NCI-H187 (cell line): ENCODE results near the gene LMOD3.

Experiments
- DNase-seq, 2 experiments: peaks; one replicate each; lab custom pipeline; 2025; lab: John Stamatoyannopoulos, UW

LMOD3 gene

GRCh38 chr3:69058180-69058946, 64.0 kb downstream of the LMOD3 start:
- DNase-seq, result no peak
